B cell (primary cell): ENCODE measurements around the gene SERPINE1. TPM values are rescaled to one million over a fixed set of nuclear protein-coding genes. Genes with fewer than 3 reads are reported as not detected.
"Not testable (repeated sequence)": the region's sequence is repeated elsewhere in the genome, so short reads cannot be mapped to it uniquely, and the experiment has no call there.

Source experiments
- ATAC-seq: fragments of 200-7000 bp; cut with Tn5 transposase; one replicate; pipeline ENCODE4 v1.10.0; 2021; ENCODE audit warnings: low read depth, mild to moderate bottlenecking, moderate number of reproducible peaks, moderate library complexity
- CTCF ChIA-PET: fragments of 350-600 bp; sonication (Branson Sonifier 250); formaldehyde crosslinking; loops from one replicate; lab custom pipeline; 2021; ENCODE audit warnings: antibody characterized with exemption, inconsistent platforms; lab: Charles Lee
- POLR2A ChIA-PET: fragments of 350-600 bp; sonication (Branson Sonifier 250); formaldehyde crosslinking; loops from one replicate; lab custom pipeline; 2021; ENCODE audit warnings: antibody characterized with exemption; lab: Charles Lee
- DNase-seq: peaks from one replicate; pipeline ENCODE4 v3.0.0; 2013
- H2AFZ ChIP-seq: 2 replicates; pipeline ENCODE4 v1.6.1; 2012; ENCODE audit warnings: mild to moderate bottlenecking, low read depth, low read length; ENCODE audit not compliant: insufficient read depth, poor library complexity, severe bottlenecking
- H3K27ac ChIP-seq, 2 donors: 1 replicate in 1 of 2; 2 replicates in 1 of 2; pipeline ENCODE4 v1.5.1; 2012 to 2013; ENCODE audit warnings: low read length in 2 of 2, mild to moderate bottlenecking in 2 of 2, moderate library complexity in 1 of 2
- H3K27me3 ChIP-seq, 4 experiments: fragments of 200-600 bp in 1 of 4; sonication (generic) in 1 of 4; replicated peaks in 1 of 4; 1 replicate in 2 of 4; 2 replicates in 2 of 4; pipeline versions ENCODE4 v1.6.1 to v1.7.0; 2013 to 2016; ENCODE audit warnings: low read length in 3 of 4, mild to moderate bottlenecking in 2 of 4, mixed read lengths in 1 of 4, moderate library complexity in 1 of 4; ENCODE audit not compliant: insufficient read depth in 4 of 4, control insufficient read depth in 3 of 4; ENCODE audit errors: control extremely low read depth in 1 of 4
- H3K36me3 ChIP-seq, 2 experiments: replicated peaks in 1 of 2; 1 replicate in 1 of 2; 2 replicates in 1 of 2; pipeline versions ENCODE4 v1.6.1 to v1.7.1; 2013; ENCODE audit warnings: low read length in 1 of 2; ENCODE audit not compliant: insufficient read depth in 2 of 2, control insufficient read depth in 1 of 2; ENCODE audit errors: control extremely low read depth in 1 of 2, extremely low read depth in 1 of 2
- H3K4me1 ChIP-seq, 2 donors: fragments of 200-600 bp in 1 of 2; sonication (generic) in 1 of 2; 1 replicate in 1 of 2; 2 replicates in 1 of 2; pipeline versions ENCODE4 v1.5.1 to v1.6.1; 2013 to 2017; ENCODE audit warnings: low read length in 2 of 2; ENCODE audit not compliant: control insufficient read depth in 2 of 2, insufficient read depth in 2 of 2
- H3K4me2 ChIP-seq: replicated peaks from 2 replicates; pipeline ENCODE3; 2012; ENCODE audit warnings: mild to moderate bottlenecking, low read depth, low read length; ENCODE audit not compliant: poor library complexity, severe bottlenecking
- H3K4me3 ChIP-seq, 5 experiments: fragments of 200-600 bp in 1 of 5; sonication (generic) in 1 of 5; 1 replicate in 3 of 5; 2 replicates in 2 of 5; pipeline versions ENCODE4 v1.5.1 to v1.7.0; 2011 to 2016; ENCODE audit warnings: low read length in 4 of 5, mild to moderate bottlenecking in 4 of 5, low read depth in 2 of 5, control low read depth in 1 of 5, moderate library complexity in 1 of 5; ENCODE audit not compliant: insufficient read depth in 1 of 5; ENCODE audit errors: control extremely low read depth in 1 of 5, extremely low read depth in 1 of 5
- H3K79me2 ChIP-seq: fragments of 200-600 bp; sonication (generic); one replicate; pipeline ENCODE4 v1.6.0; 2016; ENCODE audit warnings: low read length; ENCODE audit not compliant: control insufficient read depth, insufficient read depth
- H3K9ac ChIP-seq: fragments of 200-600 bp; sonication (generic); 2 replicates; pipeline ENCODE4 v1.6.1; 2017; ENCODE audit warnings: mild to moderate bottlenecking, low read length, moderate library complexity
- H3K9me3 ChIP-seq, 3 donors: one replicate each; pipeline versions ENCODE4 v1.6.1 to v1.7.1; 2013; ENCODE audit warnings: low read length in 2 of 3; ENCODE audit not compliant: control insufficient read depth in 2 of 3, insufficient read depth in 1 of 3; ENCODE audit errors: control extremely low read depth in 1 of 3
- H4K20me1 ChIP-seq: 2 replicates; pipeline ENCODE4 v1.6.0; 2012; ENCODE audit warnings: mild to moderate bottlenecking, low read length; ENCODE audit not compliant: insufficient read depth, control insufficient read depth, poor library complexity, severe bottlenecking
- H3K27ac Mint-ChIP-seq: one replicate; pipeline ENCODE4 v1.8.0; 2021; ENCODE audit warnings: mixed read lengths
- H3K27me3 Mint-ChIP-seq: one replicate; pipeline ENCODE4 v1.8.0; 2021; ENCODE audit warnings: mixed read lengths
- H3K4me1 Mint-ChIP-seq: one replicate; pipeline ENCODE4 v1.8.0; 2021; ENCODE audit warnings: mixed read lengths
- H3K4me3 Mint-ChIP-seq: one replicate; pipeline ENCODE4 v1.8.0; 2021; ENCODE audit warnings: mixed read lengths
- H3K9me3 Mint-ChIP-seq: one replicate; pipeline ENCODE4 v1.8.0; 2022; ENCODE audit warnings: mixed read lengths; ENCODE audit not compliant: insufficient read depth
- EZH2 ChIP-seq: IDR thresholded peaks from 2 replicates; pipeline ENCODE4 v1.6.1; 2012; ENCODE audit warnings: borderline replicate concordance, low read depth, mild to moderate bottlenecking, moderate library complexity, low read length; ENCODE audit not compliant: insufficient read depth, poor library complexity, severe bottlenecking
- whole genome bisulfite sequencing: methylation state at CpG from one replicate; pipeline ENCODE4 v1.1.5; 2013; ENCODE audit warnings: missing lambda C conversion rate; ENCODE audit not compliant: insufficient coverage; 5-methylcytosine and 5-hydroxymethylcytosine counted together
- intact Hi-C: fragments of 100-400 bp; cut with micrococcal nuclease; formaldehyde crosslinking; loops from one replicate; pipeline ENCODE4 v1.10.0; 2022
- polyA plus RNA-seq: library from polyadenylated mRNA; depleted of rRNA; stranded (reverse); fragments of >200 nt; gene quantifications from 2 replicates; pipeline ENCODE4 v1.2.3, GENCODE V29; 2012
- total RNA-seq, 2 donors: library from RNA; stranded (reverse); fragments of 120-200 nt in 1 of 2; gene quantifications; 1 replicate in 1 of 2; 2 replicates in 1 of 2; pipeline versions ENCODE4 v1.2.3 to v1.2.4, GENCODE V29; 2013 to 2022
- TF ChIP-seq, protein P1 (sequence below): fragments of 200-600 bp; IDR thresholded peaks from one replicate; pipeline ENCODE4 v1.8.0; 2022; ENCODE audit warnings: antibody characterized with exemption, mild to moderate bottlenecking

The SERPINE1 gene
- total and polyA plus RNA-seq, 2 donors (not counting 1 experiment from before 2014, with no cell fraction given) = 0.07 to 0.09 TPM

DNA sequence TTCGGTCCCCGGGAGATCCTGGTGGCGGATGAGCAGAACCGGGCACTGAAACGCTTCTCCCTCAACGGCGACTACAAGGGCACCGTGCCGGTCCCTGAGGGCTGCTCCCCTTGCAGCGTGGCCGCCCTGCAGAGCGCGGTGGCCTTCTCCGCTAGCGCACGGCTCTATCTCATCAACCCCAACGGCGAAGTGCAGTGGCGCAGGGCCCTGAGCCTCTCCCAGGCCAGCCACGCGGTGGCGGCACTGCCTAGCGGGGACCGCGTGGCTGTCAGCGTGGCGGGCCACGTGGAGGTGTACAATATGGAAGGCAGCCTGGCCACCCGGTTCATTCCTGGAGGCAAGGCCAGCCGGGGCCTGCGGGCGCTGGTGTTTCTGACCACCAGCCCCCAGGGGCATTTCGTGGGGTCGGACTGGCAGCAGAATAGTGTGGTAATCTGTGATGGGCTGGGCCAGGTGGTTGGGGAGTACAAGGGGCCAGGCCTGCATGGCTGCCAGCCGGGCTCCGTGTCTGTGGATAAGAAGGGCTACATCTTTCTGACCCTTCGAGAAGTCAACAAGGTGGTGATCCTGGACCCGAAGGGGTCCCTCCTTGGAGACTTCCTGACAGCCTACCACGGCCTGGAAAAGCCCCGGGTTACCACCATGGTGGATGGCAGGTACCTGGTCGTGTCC, 37.9 kb upstream of the SERPINE1 start:
- Histone ChIP-seq H3K79me2 (peaks cover 69% of the 10 kb centered on the region), H3K27ac (no peak overlapping the region), H2AFZ (no peak overlapping the region), H3K27me3 (no peaks in the 10 kb centered on the region), H3K9ac (no peak overlapping the region), H3K4me1 (peaks cover 16 to 29% of the 10 kb centered on the region in 2 donors), H4K20me1 (peaks cover 50% of the 10 kb centered on the region), H3K9me3 (no peaks in the 10 kb centered on the region), H3K4me3 (no peak overlapping the region), H3K4me2 (no peak overlapping the region), H3K36me3 (peaks cover 0 to 22% of the 10 kb centered on the region in 2 experiments)
- Mint-ChIP-seq H3K9me3 (no peaks in the 10 kb centered on the region), H3K27me3 (no peaks in the 10 kb centered on the region), H3K27ac (peak overlapping the region; percentile 41), H3K4me3 (peak overlapping the region; percentile 30), H3K4me1 (peaks cover 29% of the 10 kb centered on the region)
- ChIA-PET CTCF (interaction anchor here (0.6 kb wide), 1 partner anchor 1727 kb away, joined by 3 read pairs; no protein-coding TSS in a partner anchor), POLR2A (no interaction called here)
- TF ChIP-seq, protein P1, sequence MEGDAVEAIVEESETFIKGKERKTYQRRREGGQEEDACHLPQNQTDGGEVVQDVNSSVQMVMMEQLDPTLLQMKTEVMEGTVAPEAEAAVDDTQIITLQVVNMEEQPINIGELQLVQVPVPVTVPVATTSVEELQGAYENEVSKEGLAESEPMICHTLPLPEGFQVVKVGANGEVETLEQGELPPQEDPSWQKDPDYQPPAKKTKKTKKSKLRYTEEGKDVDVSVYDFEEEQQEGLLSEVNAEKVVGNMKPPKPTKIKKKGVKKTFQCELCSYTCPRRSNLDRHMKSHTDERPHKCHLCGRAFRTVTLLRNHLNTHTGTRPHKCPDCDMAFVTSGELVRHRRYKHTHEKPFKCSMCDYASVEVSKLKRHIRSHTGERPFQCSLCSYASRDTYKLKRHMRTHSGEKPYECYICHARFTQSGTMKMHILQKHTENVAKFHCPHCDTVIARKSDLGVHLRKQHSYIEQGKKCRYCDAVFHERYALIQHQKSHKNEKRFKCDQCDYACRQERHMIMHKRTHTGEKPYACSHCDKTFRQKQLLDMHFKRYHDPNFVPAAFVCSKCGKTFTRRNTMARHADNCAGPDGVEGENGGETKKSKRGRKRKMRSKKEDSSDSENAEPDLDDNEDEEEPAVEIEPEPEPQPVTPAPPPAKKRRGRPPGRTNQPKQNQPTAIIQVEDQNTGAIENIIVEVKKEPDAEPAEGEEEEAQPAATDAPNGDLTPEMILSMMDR = no peak
- no peak for TF ChIP-seq EZH2
- ATAC-seq = no peak
- intact Hi-C loops = no loop called here
- WGBS = 97% methylated on average over 41 of the region's 41 CpGs
- DNase-seq = no peak

- WGBS = 98% methylated on average over 5 of the region's 9 CpGs
- no peak overlapping the region for H2AFZ ChIP-seq
- H3K9ac ChIP-seq = no peak overlapping the region
- H4K20me1 ChIP-seq = peaks cover 57% of the 10 kb centered on the region
- H3K27me3 ChIP-seq = no peaks in the 10 kb centered on the region
- H3K27me3 Mint-ChIP-seq = no peaks in the 10 kb centered on the region
- ATAC-seq (no peak), DNase-seq (no peak)
- H3K4me2 ChIP-seq = no peak overlapping the region
- TF ChIP-seq, protein P1 = no peak
- no peak for TF ChIP-seq EZH2
- H3K4me3 Mint-ChIP-seq = no peak overlapping the region
- CTCF ChIA-PET = interaction anchor here (1.8 kb wide), 1 partner anchor 13 kb away, joined by 7 read pairs; no protein-coding TSS in a partner anchor
- no peak overlapping the region for H3K4me3 ChIP-seq
- no peaks in the 10 kb centered on the region for H3K9me3 ChIP-seq
- peaks cover 0 to 22% of the 10 kb centered on the region in 2 experiments for H3K36me3 ChIP-seq
- intact Hi-C loops = no loop called here
- peaks cover 28% of the 10 kb centered on the region for H3K4me1 Mint-ChIP-seq
- no peak overlapping the region for H3K27ac Mint-ChIP-seq
- H3K27ac ChIP-seq = no peak overlapping the region
- H3K79me2 ChIP-seq = peaks cover 64% of the 10 kb centered on the region
- H3K9me3 Mint-ChIP-seq = no peaks in the 10 kb centered on the region
- H3K4me1 ChIP-seq = peaks cover 13 to 23% of the 10 kb centered on the region in 2 donors
- POLR2A ChIA-PET = no interaction called here
Measured at GRCh38 chr7:101089876-101090275, 37.0 kb upstream of the SERPINE1 start.

- H3K27ac Mint-ChIP-seq, POLR2A ChIA-PET: not testable (repeated sequence)
- H3K4me1 Mint-ChIP-seq = peaks cover 15% of the 10 kb centered on the region
Measured at GRCh38 chr7:101092266-101092905, 34.5 kb upstream of the SERPINE1 start.

More at GRCh38 chr7:101092266-101092905, 34.5 kb upstream of the SERPINE1 start:
- H3K27me3 Mint-ChIP-seq, H3K4me3 Mint-ChIP-seq, H3K27ac ChIP-seq, H3K4me2 ChIP-seq, H2AFZ ChIP-seq, H3K4me1 ChIP-seq, DNase-seq, intact Hi-C loops, H3K9me3 Mint-ChIP-seq, H3K4me3 ChIP-seq, ATAC-seq, H3K27me3 ChIP-seq, H3K9me3 ChIP-seq, H3K9ac ChIP-seq, CTCF ChIA-PET: not testable (repeated sequence)
- H3K79me2 ChIP-seq = peaks cover 39% of the 10 kb centered on the region
- peaks cover 0 to 21% of the 10 kb centered on the region in 2 experiments for H3K36me3 ChIP-seq
- H4K20me1 ChIP-seq = peaks cover 72% of the 10 kb centered on the region
- 97% methylated on average over 18 of the region's 53 CpGs for WGBS
